Uterus (tissue), 4 donors: ENCODE measurements around the gene GRPEL2. TPM values are rescaled to one million over a fixed set of nuclear protein-coding genes. Genes with fewer than 3 reads are reported as not detected.

Source experiments
- DNase-seq, 2 donors: peaks; one replicate each; pipeline ENCODE4 v3.0.0-alpha.2; 2019 to 2020
- H3K27ac ChIP-seq, 2 donors: fragments of 200-600 bp; sonication (generic); 1 replicate in 1 of 2; 2 replicates in 1 of 2; pipeline ENCODE4 v1.5.1; 2016 to 2018
- H3K27me3 ChIP-seq, 2 donors: fragments of 200-600 bp; sonication (generic); one replicate each; pipeline ENCODE4 v1.5.1; 2018 to 2019; ENCODE audit warnings: control low read depth in 1 of 2
- H3K36me3 ChIP-seq, 2 donors: fragments of 200-600 bp; sonication (generic); one replicate each; pipeline ENCODE4 v1.5.1; 2019; ENCODE audit warnings: control low read depth in 1 of 2
- H3K4me1 ChIP-seq, 2 donors: fragments of 200-600 bp; sonication (generic); one replicate each; pipeline ENCODE4 v1.5.1; 2018 to 2019; ENCODE audit warnings: control low read depth in 1 of 2
- H3K4me3 ChIP-seq, 2 donors: fragments of 200-600 bp; sonication (generic); 1 replicate in 1 of 2; 2 replicates in 1 of 2; pipeline ENCODE4 v1.5.1; 2018 to 2019; ENCODE audit warnings: mild to moderate bottlenecking in 1 of 2
- H3K9me3 ChIP-seq, 2 donors: fragments of 200-600 bp; sonication (generic); one replicate each; pipeline ENCODE4 v1.5.1; 2019; ENCODE audit warnings: control low read depth in 1 of 2
- POLR2A ChIP-seq, 2 donors: fragments of 450-650 bp; IDR thresholded peaks; one replicate each; pipeline ENCODE4 v1.6.1; 2016; ENCODE audit warnings: antibody characterized with exemption in 2 of 2, mild to moderate bottlenecking in 1 of 2, moderate library complexity in 1 of 2
- intact Hi-C: fragments of 100-400 bp; cut with DNase I; formaldehyde crosslinking; loops from one replicate; pipeline ENCODE4 v1.15.1; 2023; ENCODE audit warnings: low total_unique reads
- total RNA-seq, 4 donors: library from RNA; depleted of rRNA in 3 of 4; stranded (reverse); fragments of >200 nt in 3 of 4; gene quantifications; one replicate each; pipeline versions ENCODE4 v1.1.0 to v1.2.4, GENCODE V29; 2014 to 2023
- TF ChIP-seq, protein P1 (sequence below), 4 experiments: fragments of 200-600 bp in 2 of 4; fragments of 450-650 bp in 2 of 4; sonication (generic) in 2 of 4; IDR thresholded peaks; one replicate each; pipeline ENCODE4 v1.5.1; 2016 to 2019; ENCODE audit warnings: antibody characterized with exemption in 4 of 4, mild to moderate bottlenecking in 2 of 4, moderate library complexity in 1 of 4
- donor health status: DM: yes; HTN: yes; CAD: no.

Gene GRPEL2
- total RNA-seq, 4 donors from 2014 or later, result 13.5 to 27.0 (median 22.6) TPM

GRCh38 chr5:149345892-149346222, 558 bp downstream of the GRPEL2 start:
- Histone ChIP-seq H3K36me3 (no peaks in the 10 kb centered on the region), H3K4me1 (peaks cover 4 to 7% of the 10 kb centered on the region in 2 donors), H3K4me3 (peak overlapping the region; percentile 55 to 85), H3K27me3 (no peaks in the 10 kb centered on the region), H3K9me3 (no peaks in the 10 kb centered on the region), H3K27ac (peak overlapping the region; percentile 86 to 88)
- DNase-seq, result no peak
- TF ChIP-seq, protein P1, sequence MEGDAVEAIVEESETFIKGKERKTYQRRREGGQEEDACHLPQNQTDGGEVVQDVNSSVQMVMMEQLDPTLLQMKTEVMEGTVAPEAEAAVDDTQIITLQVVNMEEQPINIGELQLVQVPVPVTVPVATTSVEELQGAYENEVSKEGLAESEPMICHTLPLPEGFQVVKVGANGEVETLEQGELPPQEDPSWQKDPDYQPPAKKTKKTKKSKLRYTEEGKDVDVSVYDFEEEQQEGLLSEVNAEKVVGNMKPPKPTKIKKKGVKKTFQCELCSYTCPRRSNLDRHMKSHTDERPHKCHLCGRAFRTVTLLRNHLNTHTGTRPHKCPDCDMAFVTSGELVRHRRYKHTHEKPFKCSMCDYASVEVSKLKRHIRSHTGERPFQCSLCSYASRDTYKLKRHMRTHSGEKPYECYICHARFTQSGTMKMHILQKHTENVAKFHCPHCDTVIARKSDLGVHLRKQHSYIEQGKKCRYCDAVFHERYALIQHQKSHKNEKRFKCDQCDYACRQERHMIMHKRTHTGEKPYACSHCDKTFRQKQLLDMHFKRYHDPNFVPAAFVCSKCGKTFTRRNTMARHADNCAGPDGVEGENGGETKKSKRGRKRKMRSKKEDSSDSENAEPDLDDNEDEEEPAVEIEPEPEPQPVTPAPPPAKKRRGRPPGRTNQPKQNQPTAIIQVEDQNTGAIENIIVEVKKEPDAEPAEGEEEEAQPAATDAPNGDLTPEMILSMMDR (IDR thresholded peaks at IDR 0.05), result no peak
- no peak for TF ChIP-seq POLR2A (IDR thresholded peaks at IDR 0.05)
- intact Hi-C loops, result no loop called here

- TF ChIP-seq, protein P1 (IDR thresholded peaks at IDR 0.05), result no peak
- TF ChIP-seq POLR2A (IDR thresholded peaks at IDR 0.05), result no peak
- Histone ChIP-seq H3K36me3 (no peaks in the 10 kb centered on the region), H3K4me3 (no peak overlapping the region), H3K9me3 (no peaks in the 10 kb centered on the region), H3K27me3 (no peaks in the 10 kb centered on the region), H3K27ac (no peak overlapping the region), H3K4me1 (peaks cover 4 to 7% of the 10 kb centered on the region in 2 donors)
- DNase-seq, result no peak
- intact Hi-C loops, result no loop called here
Observed at GRCh38 chr5:149348518-149348917, 3.2 kb downstream of the GRPEL2 start.

DNA sequence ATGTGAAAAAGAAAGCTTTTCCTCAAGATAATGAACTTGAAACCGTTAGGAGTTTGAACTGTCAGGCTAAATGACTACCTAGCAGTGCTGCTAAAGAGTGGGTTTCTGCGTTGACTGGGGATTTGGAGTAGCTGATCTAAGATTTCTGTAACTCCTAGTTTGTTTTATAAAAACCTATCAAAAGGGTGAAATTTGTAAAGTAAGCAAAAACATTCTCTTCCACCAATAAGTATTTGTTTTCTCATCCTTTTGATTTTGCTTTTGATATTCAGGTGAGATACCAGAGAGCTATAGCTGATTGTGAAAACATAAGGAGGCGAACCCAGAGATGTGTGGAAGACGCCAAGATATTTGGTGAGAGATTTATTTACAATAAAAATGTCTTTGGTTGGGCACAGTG, 4.1 kb downstream of the GRPEL2 start:
- intact Hi-C loops, result no loop called here
- TF ChIP-seq, protein P1 (IDR thresholded peaks at IDR 0.05), result no peak
- TF ChIP-seq POLR2A (IDR thresholded peaks at IDR 0.05), result no peak
- no peaks in the 10 kb centered on the region for H3K9me3 ChIP-seq
- no peaks in the 10 kb centered on the region for H3K27me3 ChIP-seq
- peaks cover 2 to 7% of the 10 kb centered on the region in 2 donors for H3K4me1 ChIP-seq
- DNase-seq, result no peak
- H3K4me3 ChIP-seq, result no peak overlapping the region
- H3K27ac ChIP-seq, result no peak overlapping the region
- H3K36me3 ChIP-seq, result no peaks in the 10 kb centered on the region

- Histone ChIP-seq H3K27ac (no peak overlapping the region), H3K27me3 (no peaks in the 10 kb centered on the region), H3K4me3 (no peak overlapping the region), H3K36me3 (no peaks in the 10 kb centered on the region), H3K9me3 (no peaks in the 10 kb centered on the region), H3K4me1 (peaks cover 0 to 7% of the 10 kb centered on the region in 2 donors)
- DNase-seq, result no peak
- TF ChIP-seq, protein P1 (IDR thresholded peaks at IDR 0.05), result no peak
- TF ChIP-seq POLR2A (IDR thresholded peaks at IDR 0.05), result no peak
- intact Hi-C loops, result no loop called here
Observed at GRCh38 chr5:149352169-149352568, 6.9 kb downstream of the GRPEL2 start.

- Histone ChIP-seq H3K27ac (no peak overlapping the region), H3K27me3 (no peaks in the 10 kb centered on the region), H3K9me3 (no peaks in the 10 kb centered on the region), H3K4me3 (no peak overlapping the region), H3K36me3 (no peaks in the 10 kb centered on the region), H3K4me1 (no peaks in the 10 kb centered on the region)
- TF ChIP-seq, protein P1 (IDR thresholded peaks at IDR 0.05), result no peak
- TF ChIP-seq POLR2A (IDR thresholded peaks at IDR 0.05), result no peak
- DNase-seq, result no peak
- intact Hi-C loops, result no loop called here
Observed at GRCh38 chr5:149353911-149354310, 8.6 kb downstream of the GRPEL2 start.
